K562 (cell line): ENCODE results near the gene TPCN1. TPM values are rescaled to one million over a fixed set of nuclear protein-coding genes. Genes with fewer than 3 reads are reported as not detected.

Experiments
- ATF1 ChIP-seq, 2 experiments: fragments of 450-650 bp in 1 of 2; IDR thresholded peaks; 2 replicates each; pipeline ENCODE4 v1.6.1; 2016; ENCODE audit warnings: missing compliant biosample characterization in 1 of 2, missing genetic modification characterization in 1 of 2
- CBFA2T2 ChIP-seq: fragments of 450-650 bp; conservative IDR thresholded peaks from 2 replicates; pipeline ENCODE4 v1.6.1; 2017; ENCODE audit warnings: mild to moderate bottlenecking
- CBFA2T3 ChIP-seq: fragments of 450-650 bp; IDR thresholded peaks from 2 replicates; pipeline ENCODE4 v1.6.1; 2017
- E2F3 ChIP-seq: fragments of 250-450 bp; sonication (Bioruptor Pico); IDR thresholded peaks from 2 replicates; pipeline ENCODE4 v1.4.0; 2020; ENCODE audit warnings: mild to moderate bottlenecking
- ELK1 ChIP-seq: sonication (generic); formaldehyde crosslinking; IDR thresholded peaks from 2 replicates; pipeline ENCODE4 v1.8.1; 2022; ENCODE audit warnings: missing genetic modification reagents
- FOSL1 ChIP-seq: fragments of 200-800 bp; sonication (Bioruptor generic); conservative IDR thresholded peaks from 2 replicates; pipeline ENCODE4 v1.6.1; 2016; ENCODE audit warnings: missing genetic modification characterization, missing compliant biosample characterization
- HMGXB4 ChIP-seq: sonication (generic); formaldehyde crosslinking; IDR thresholded peaks from 2 replicates; pipeline ENCODE4 v1.8.1; 2023; ENCODE audit warnings: mild to moderate bottlenecking, missing genetic modification reagents
- IFI16 ChIP-seq: fragments of 250-450 bp; sonication (Bioruptor Pico); IDR thresholded peaks from 2 replicates; pipeline ENCODE4 v2.1.2; 2022; ENCODE audit warnings: mild to moderate bottlenecking, inconsistent platforms
- L3MBTL2 ChIP-seq: fragments of 450-650 bp; IDR thresholded peaks from 2 replicates; pipeline ENCODE4 v1.6.1; 2016; ENCODE audit warnings: mild to moderate bottlenecking, moderate library complexity
- LEF1 ChIP-seq: fragments of 450-650 bp; IDR thresholded peaks from 2 replicates; pipeline ENCODE4 v1.6.1; 2016; ENCODE audit warnings: mild to moderate bottlenecking
- MCM7 ChIP-seq, 2 experiments: fragments of 450-650 bp; IDR thresholded peaks; 2 replicates each; pipeline ENCODE4 v1.6.1; 2016 to 2018
- MXD1 ChIP-seq: fragments of 250-450 bp; sonication (Bioruptor Pico); IDR thresholded peaks from 2 replicates; pipeline ENCODE4 v1.8.0; 2021; ENCODE audit warnings: borderline replicate concordance, mild to moderate bottlenecking, moderate library complexity; ENCODE audit not compliant: poor library complexity, severe bottlenecking
- NCOA1 ChIP-seq: fragments of 450-650 bp; IDR thresholded peaks from 2 replicates; pipeline ENCODE4 v1.6.1; 2016; ENCODE audit warnings: low read depth
- NCOA2 ChIP-seq, 2 experiments: fragments of 450-650 bp; IDR thresholded peaks; 2 replicates each; pipeline ENCODE4 v1.6.1; 2018; ENCODE audit warnings: mild to moderate bottlenecking in 2 of 2, moderate library complexity in 1 of 2; ENCODE audit not compliant: partially characterized antibody in 2 of 2
- NR4A1 ChIP-seq, 2 experiments: fragments of 250-450 bp in 1 of 2; fragments of 450-650 bp in 1 of 2; sonication (Bioruptor Pico) in 1 of 2; IDR thresholded peaks; 2 replicates each; pipeline versions ENCODE4 v1.4.0 to v1.6.1; 2016 to 2020; ENCODE audit warnings: mild to moderate bottlenecking in 2 of 2, missing compliant biosample characterization in 1 of 2, missing genetic modification characterization in 1 of 2, moderate library complexity in 1 of 2
- PTRF ChIP-seq: fragments of 450-650 bp; IDR thresholded peaks from 2 replicates; pipeline ENCODE4 v1.6.1; 2016; ENCODE audit warnings: mild to moderate bottlenecking, missing genetic modification characterization, missing compliant biosample characterization
- RB1 ChIP-seq: fragments of 450-650 bp; IDR thresholded peaks from 2 replicates; pipeline ENCODE4 v1.6.1; 2017; ENCODE audit warnings: low read depth, mild to moderate bottlenecking
- TRIM24 ChIP-seq, 2 experiments: fragments of 450-650 bp; IDR thresholded peaks; 2 replicates each; pipeline ENCODE4 v1.6.1; 2016
- YY1 ChIP-seq, 3 experiments: IDR thresholded peaks; 2 replicates each; pipeline ENCODE4 v1.6.1; 2011; ENCODE audit warnings: low read length in 2 of 3, mild to moderate bottlenecking in 2 of 3, moderate library complexity in 2 of 3, borderline replicate concordance in 1 of 3, control low read depth in 1 of 3, low read depth in 1 of 3; ENCODE audit not compliant: insufficient read depth in 3 of 3, insufficient replicate concordance in 2 of 3, control insufficient read depth in 1 of 3, insufficient read length in 1 of 3; ENCODE audit errors: extremely low read depth in 1 of 3
- ZNF274 ChIP-seq: IDR thresholded peaks from 2 replicates; pipeline ENCODE4 v1.6.1; 2011; ENCODE audit warnings: low read depth, mild to moderate bottlenecking, low read length, moderate library complexity, borderline replicate concordance
- ZNF395 ChIP-seq: fragments of 200-800 bp; sonication (Bioruptor generic); IDR thresholded peaks from 2 replicates; pipeline ENCODE4 v1.6.1; 2017; ENCODE audit warnings: missing genetic modification characterization, missing compliant biosample characterization
- ZNF584 ChIP-seq: fragments of 200-800 bp; sonication (Bioruptor generic); IDR thresholded peaks from 2 replicates; pipeline ENCODE4 v1.6.1; 2016; ENCODE audit warnings: low read depth, mild to moderate bottlenecking, missing genetic modification characterization, missing compliant biosample characterization
- ZNF668 ChIP-seq: fragments of 250-450 bp; sonication (Bioruptor Pico); IDR thresholded peaks from 2 replicates; pipeline ENCODE4 v1.8.0; 2022; ENCODE audit warnings: mild to moderate bottlenecking, inconsistent platforms
- polyA plus RNA-seq, 8 experiments: library from polyadenylated mRNA; depleted of rRNA in 4 of 8; stranded (reverse) in 5 of 8; unstranded in 3 of 8; fragments of >200 nt; fragmentation: Nextera tagmentation in 2 of 8; fragmentation: Illumina TruSeq in 1 of 8; extraction: Ambion mirVana in 2 of 8; extraction: Trizol in 1 of 8; gene quantifications; 2 replicates each; pipeline versions ENCODE4 v1.2.1 to v1.2.3, GENCODE V29; 2011 to 2014; ENCODE audit warnings: inconsistent platforms in 1 of 8, missing spikeins in 1 of 8
- total RNA-seq, 7 experiments: library from RNA; depleted of rRNA in 6 of 7; stranded (reverse); fragments of >200 nt in 6 of 7; fragmentation: Illumina TruSeq in 2 of 7; extraction: Trizol in 2 of 7; gene quantifications; 2 replicates each; pipeline versions ENCODE4 v1.2.1 to v1.2.3, GENCODE V29; 2011 to 2021; ENCODE audit warnings: low replicate concordance in 1 of 7

TPCN1 gene
- total and polyA plus RNA-seq, 9 of the 15 experiments (the other 6 are each of a cell fraction or from before 2014, with no cell fraction given), result 0.80 to 23.8 (median 7.4) TPM

- TF ChIP-seq NCOA2 (IDR thresholded peaks at IDR 0.05; ENCODE audit: partially characterized antibody in 2 of 2) (no peak), NCOA1 (peak; percentile 30; the same call in 1 of the 2 replicates), MXD1 (CRISPR knock-in tag) (no peak), HMGXB4 (CRISPR knock-in tag) (no peak), PTRF (0 out of 2 replicates have a peak, but pooled peaks have one; percentile 14), ATF1 (CRISPR knock-in tag; IDR thresholded peaks at IDR 0.05) (no peak), ATF1 (tag; IDR thresholded peaks at IDR 0.05) (no peak), CBFA2T3 (peak; percentile 93), LEF1 (no peak; the same call in 1 of the 2 replicates), YY1 (IDR thresholded peaks at IDR 0.05; ENCODE audit: borderline replicate concordance in 1 of 3, control insufficient read depth in 1 of 3, extremely low read depth in 1 of 3, insufficient read depth in 3 of 3, insufficient read length in 1 of 3, insufficient replicate concordance in 2 of 3, low read depth in 1 of 3, low read length in 2 of 3) (no peak), ELK1 (CRISPR knock-in tag) (no peak), ZNF395 (CRISPR knock-in tag) (peak; percentile 90), L3MBTL2 (peak; percentile 11; the same call in 1 of the 2 replicates), ZNF668 (no peak), TRIM24 (IDR thresholded peaks at IDR 0.05) (peak; percentile 88 to 93), ZNF274 (no peak), E2F3 (no peak), ZNF584 (CRISPR knock-in tag) (peak; percentile 72; the same call in 1 of the 2 replicates), IFI16 (CRISPR knock-in tag) (no peak), FOSL1 (tag) (peak; percentile 97), MCM7 (IDR thresholded peaks at IDR 0.05) (no peak), NR4A1 (CRISPR knock-in tag; IDR thresholded peaks at IDR 0.05) (no peak), NR4A1 (tag; IDR thresholded peaks at IDR 0.05) (no peak), CBFA2T2 (peak; percentile 89), RB1 (peak; percentile 14; the same call in 1 of the 2 replicates)
Observed at GRCh38 chr12:113231235-113232088, 10.2 kb downstream of the TPCN1 start (continued).
